SH-SY5Y (cell line): ENCODE results near the gene SELL.

Experiments
- GATA2 ChIP-seq: IDR thresholded peaks from 2 replicates; pipeline ENCODE4 v1.6.1; 2011; ENCODE audit warnings: mild to moderate bottlenecking, low read depth, low read length
- GATA3 ChIP-seq: IDR thresholded peaks from 2 replicates; pipeline ENCODE4 v1.6.1; 2011; ENCODE audit warnings: low read depth, mild to moderate bottlenecking, low read length, moderate library complexity

GRCh38 chr1:169681140-169681539, 30.3 kb downstream of the SELL start:
- TF ChIP-seq GATA2 (no peak), GATA3 (no peak)
